A549 (cell line): ENCODE results near the gene B3GNT3. TPM values are rescaled to one million over a fixed set of nuclear protein-coding genes. Genes with fewer than 3 reads are reported as not detected.
A peak's percentile ranks its signal among the peaks of the same experiment; 100 is the strongest.

Experiments used
- ATAC-seq, 2 experiments: fragments of 200-7000 bp in 1 of 2; fragments of >200 bp in 1 of 2; cut with Nextera tagmentation in 1 of 2; cut with Tn5 transposase in 1 of 2; 3 replicates each; pipeline versions ENCODE4 v1.8.0 to v1.9.1; 2018 to 2020; ENCODE audit warnings: mild to moderate bottlenecking in 1 of 2, moderate library complexity in 1 of 2
- CTCF ChIA-PET: fragments of 300-600 bp; sonication (Branson Sonifier 250); formaldehyde crosslinking; extraction: SDS; loops from one replicate; lab custom pipeline; 2021; ENCODE audit warnings: antibody characterized with exemption, inconsistent platforms; lab: Yijun Ruan, JAX
- POLR2A ChIA-PET: fragments of 350-600 bp; formaldehyde crosslinking; extraction: SDS; loops from one replicate; lab custom pipeline; 2021; ENCODE audit warnings: antibody characterized with exemption, inconsistent platforms; lab: Yijun Ruan, JAX
- DNase-seq, 2 experiments: peaks; one replicate each; pipeline versions ENCODE4 v3.0.0 to v3.0.0-alpha.2; 2011 to 2016; ENCODE audit warnings: low read depth in 1 of 2, low spot score in 1 of 2
- FAIRE-seq: peaks from 2 replicates; lab custom pipeline; 2011; peaks lifted over from hg19 to GRCh38; lab: Jason Lieb, UNC
- H3K27ac ChIP-seq, 2 experiments: fragments of >200 bp; sonication (Bioruptor Twin); formaldehyde crosslinking; 3 replicates each; pipeline ENCODE4 v1.5.1; 2016 to 2017
- H3K4me1 ChIP-seq: fragments of >200 bp; sonication (Bioruptor Twin); formaldehyde crosslinking; 3 replicates; pipeline ENCODE4 v1.6.1; 2016
- H3K4me2 ChIP-seq: fragments of >200 bp; sonication (Bioruptor Twin); formaldehyde crosslinking; 3 replicates; pipeline ENCODE4 v1.6.1; 2016
- H3K4me3 ChIP-seq: fragments of >200 bp; sonication (Bioruptor Twin); formaldehyde crosslinking; 3 replicates; pipeline ENCODE4 v1.5.1; 2016
- H3K9me3 ChIP-seq: fragments of >200 bp; sonication (Bioruptor Twin); formaldehyde crosslinking; 3 replicates; pipeline ENCODE4 v1.6.1; 2016
- BCL3 ChIP-seq: fragments of >200 bp; sonication (Bioruptor Twin); formaldehyde crosslinking; IDR thresholded peaks from 3 replicates; pipeline ENCODE4 v1.6.1; 2016
- BHLHE40 ChIP-seq: IDR thresholded peaks from 2 replicates; pipeline ENCODE4 v1.6.1; 2012; ENCODE audit warnings: low read depth, low read length, inconsistent platforms
- CBX8 ChIP-seq: fragments of 200-600 bp; sonication (generic); IDR thresholded peaks from 2 replicates; pipeline ENCODE4 v1.6.1; 2016
- EP300 ChIP-seq, 2 experiments: fragments of >200 bp; sonication (Bioruptor Twin); formaldehyde crosslinking; IDR thresholded peaks; 2 replicates in 1 of 2; 3 replicates in 1 of 2; pipeline ENCODE4 v1.6.1; 2016 to 2017
- ESRRA ChIP-seq: fragments of 150-350 bp; IDR thresholded peaks from 2 replicates; pipeline ENCODE4 v1.6.1; 2014; ENCODE audit warnings: mild to moderate bottlenecking, low read length, borderline replicate concordance
- FOSB ChIP-seq: fragments of 250-450 bp; sonication (Bioruptor Pico); IDR thresholded peaks from 2 replicates; pipeline ENCODE4 v1.5.0; 2020; ENCODE audit warnings: mild to moderate bottlenecking, moderate library complexity
- HOXA7 ChIP-seq: fragments of 250-450 bp; sonication (Bioruptor Pico); IDR thresholded peaks from 2 replicates; pipeline ENCODE4 v1.5.0; 2020; ENCODE audit warnings: mild to moderate bottlenecking, moderate library complexity
- JUN ChIP-seq, 2 experiments: fragments of >200 bp; sonication (Bioruptor Twin); formaldehyde crosslinking; IDR thresholded peaks; 2 replicates in 1 of 2; 3 replicates in 1 of 2; pipeline ENCODE4 v1.6.1; 2016 to 2017
- KDM1A ChIP-seq: fragments of 200-600 bp; sonication (generic); IDR thresholded peaks from 2 replicates; pipeline ENCODE4 v1.6.1; 2016; ENCODE audit warnings: low read depth, mild to moderate bottlenecking
- MAFK ChIP-seq: fragments of 450-650 bp; IDR thresholded peaks from 2 replicates; pipeline ENCODE4 v1.6.1; 2014; ENCODE audit not compliant: partially characterized antibody
- MAX ChIP-seq: IDR thresholded peaks from 2 replicates; pipeline ENCODE4 v1.6.1; 2012
- MAZ ChIP-seq: fragments of 150-350 bp; IDR thresholded peaks from 2 replicates; pipeline ENCODE4 v1.6.1; 2014; ENCODE audit warnings: antibody characterized with exemption, low read depth, low read length, borderline replicate concordance
- MYC ChIP-seq: IDR thresholded peaks from 2 replicates; pipeline ENCODE4 v1.6.1; 2012; ENCODE audit warnings: mild to moderate bottlenecking, inconsistent platforms, low read length, improper control_type of control experiment, borderline replicate concordance
- PHF8 ChIP-seq: fragments of 200-600 bp; sonication (generic); IDR thresholded peaks from 2 replicates; pipeline ENCODE4 v1.6.1; 2016; ENCODE audit warnings: low read depth, mild to moderate bottlenecking, antibody characterized with exemption, moderate library complexity, borderline replicate concordance
- POLR2A ChIP-seq: IDR thresholded peaks from 2 replicates; pipeline ENCODE4 v1.6.1; 2012; ENCODE audit warnings: mild to moderate bottlenecking, low read length
- RAD21 ChIP-seq, 2 experiments: fragments of >200 bp in 1 of 2; sonication (Bioruptor Twin) in 1 of 2; formaldehyde crosslinking in 1 of 2; IDR thresholded peaks in 1 of 2; conservative IDR thresholded peaks in 1 of 2; 2 replicates in 1 of 2; 3 replicates in 1 of 2; pipeline ENCODE4 v1.6.1; 2012 to 2018; ENCODE audit warnings: inconsistent platforms in 1 of 2
- RARB ChIP-seq: fragments of 250-450 bp; sonication (Bioruptor Pico); IDR thresholded peaks from 2 replicates; pipeline ENCODE4 v1.8.0; 2021; ENCODE audit warnings: mild to moderate bottlenecking, moderate library complexity
- REST ChIP-seq: fragments of 200-600 bp; sonication (generic); IDR thresholded peaks from 2 replicates; pipeline ENCODE4 v1.6.1; 2016; ENCODE audit warnings: antibody characterized with exemption, mild to moderate bottlenecking, moderate library complexity
- RFX5 ChIP-seq: fragments of 450-650 bp; IDR thresholded peaks from 2 replicates; pipeline ENCODE4 v1.7.1; 2014; ENCODE audit warnings: antibody characterized with exemption, mild to moderate bottlenecking, moderate library complexity
- RNF2 ChIP-seq: fragments of 200-600 bp; sonication (generic); IDR thresholded peaks from 2 replicates; pipeline ENCODE4 v1.6.1; 2016; ENCODE audit warnings: low read depth, mild to moderate bottlenecking, antibody characterized with exemption, moderate library complexity, borderline replicate concordance
- SMC3 ChIP-seq: fragments of >200 bp; sonication (Bioruptor Twin); formaldehyde crosslinking; IDR thresholded peaks from 3 replicates; pipeline ENCODE4 v1.6.1; 2018; ENCODE audit warnings: inconsistent platforms
- ZC3H11A ChIP-seq: fragments of 450-650 bp; IDR thresholded peaks from 2 replicates; pipeline ENCODE4 v1.6.1; 2014; ENCODE audit warnings: antibody characterized with exemption, mild to moderate bottlenecking
- ZNF302 ChIP-seq: fragments of 250-450 bp; sonication (Bioruptor Pico); IDR thresholded peaks from 2 replicates; pipeline ENCODE4 v1.9.0; 2021; ENCODE audit warnings: inconsistent platforms, mild to moderate bottlenecking, moderate library complexity
- ZSCAN20 ChIP-seq: fragments of 250-450 bp; sonication (Bioruptor Pico); IDR thresholded peaks from 2 replicates; pipeline ENCODE4 v1.8.0; 2022; ENCODE audit warnings: mild to moderate bottlenecking, moderate library complexity
- WGBS: methylation state at CpG from one replicate; pipeline ENCODE4 v1.1.6; 2017; ENCODE audit errors: missing lambda C conversion rate; 5-methylcytosine and 5-hydroxymethylcytosine counted together
- polyA plus RNA-seq, 4 experiments: library from polyadenylated mRNA; depleted of rRNA in 3 of 4; stranded (reverse); fragments of >200 nt; fragmentation: RNase III in 1 of 4; extraction: RNeasy Plus Mini Kit Qiagen cat#74134 plus additional on column Dnase treatment in 1 of 4; gene quantifications; 2 replicates in 3 of 4; 3 replicates in 1 of 4; pipeline ENCODE4 v1.2.3, GENCODE V29; 2011 to 2017
- TF ChIP-seq, protein P1 (sequence below): fragments of >200 bp; sonication (Bioruptor Twin); formaldehyde crosslinking; IDR thresholded peaks from 3 replicates; pipeline ENCODE4 v1.5.1; 2016
- TF ChIP-seq, protein P2 (sequence below): fragments of 250-450 bp; sonication (Bioruptor Pico); IDR thresholded peaks from 2 replicates; pipeline ENCODE4 v1.5.0; 2020; ENCODE audit warnings: low read depth, mild to moderate bottlenecking, moderate library complexity
- TF ChIP-seq, protein P3 (sequence below): IDR thresholded peaks from 2 replicates; pipeline ENCODE4 v1.6.1; 2012

The B3GNT3 gene
- polyA plus RNA-seq, 2 of the 4 experiments (the other 2 are of a cell fraction), result 2.4 to 2.7 TPM

DNA sequence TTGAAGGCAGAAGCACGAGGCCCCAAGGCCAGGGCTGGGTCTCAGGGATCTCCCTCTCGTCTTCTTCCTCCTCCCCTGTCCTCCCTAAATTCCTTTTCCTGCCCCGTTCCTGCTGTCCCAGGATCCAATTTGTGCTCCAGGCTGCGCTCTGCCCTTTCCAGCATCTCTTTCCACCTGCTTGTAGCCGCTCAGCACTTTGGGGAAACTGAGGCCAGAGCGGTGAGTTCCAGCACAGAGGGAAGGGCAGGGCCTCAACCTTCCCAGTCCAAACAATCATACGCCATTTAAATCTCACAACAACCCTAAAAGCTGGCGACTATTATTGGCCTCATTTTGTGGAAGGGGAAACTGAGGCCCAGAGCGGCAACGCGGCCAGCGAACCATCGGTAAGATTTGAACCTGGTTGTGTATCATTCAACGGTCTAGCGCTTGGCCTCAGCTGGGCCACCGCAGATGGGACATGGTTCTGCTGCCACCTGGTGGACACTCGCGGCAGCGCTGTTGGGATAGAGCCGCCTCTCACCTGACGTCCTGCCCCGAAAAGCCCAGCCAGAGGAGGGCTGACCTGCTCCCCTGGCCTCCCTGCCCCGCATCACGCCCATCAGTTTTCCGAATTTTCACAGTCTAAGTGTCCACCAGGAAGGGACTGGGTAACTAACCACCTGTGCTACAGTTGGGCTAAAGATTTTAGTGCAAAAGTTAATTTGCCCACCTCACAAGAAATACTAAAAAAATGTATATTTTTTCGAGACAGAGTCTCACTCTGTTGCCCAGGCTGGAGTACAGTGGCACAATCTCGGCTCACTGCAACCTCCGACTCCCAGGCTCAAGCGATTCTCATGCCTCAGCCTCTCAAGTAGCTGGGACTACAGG, 60.6 kb downstream of the B3GNT3 start (continued):
- TF ChIP-seq MAFK, result no peak
- peak; percentile 89 to 95 for TF ChIP-seq RAD21 (conservative IDR thresholded peaks at IDR 0.05 in 1 of 2, IDR thresholded peaks at IDR 0.05 in 1 of 2)

DNA sequence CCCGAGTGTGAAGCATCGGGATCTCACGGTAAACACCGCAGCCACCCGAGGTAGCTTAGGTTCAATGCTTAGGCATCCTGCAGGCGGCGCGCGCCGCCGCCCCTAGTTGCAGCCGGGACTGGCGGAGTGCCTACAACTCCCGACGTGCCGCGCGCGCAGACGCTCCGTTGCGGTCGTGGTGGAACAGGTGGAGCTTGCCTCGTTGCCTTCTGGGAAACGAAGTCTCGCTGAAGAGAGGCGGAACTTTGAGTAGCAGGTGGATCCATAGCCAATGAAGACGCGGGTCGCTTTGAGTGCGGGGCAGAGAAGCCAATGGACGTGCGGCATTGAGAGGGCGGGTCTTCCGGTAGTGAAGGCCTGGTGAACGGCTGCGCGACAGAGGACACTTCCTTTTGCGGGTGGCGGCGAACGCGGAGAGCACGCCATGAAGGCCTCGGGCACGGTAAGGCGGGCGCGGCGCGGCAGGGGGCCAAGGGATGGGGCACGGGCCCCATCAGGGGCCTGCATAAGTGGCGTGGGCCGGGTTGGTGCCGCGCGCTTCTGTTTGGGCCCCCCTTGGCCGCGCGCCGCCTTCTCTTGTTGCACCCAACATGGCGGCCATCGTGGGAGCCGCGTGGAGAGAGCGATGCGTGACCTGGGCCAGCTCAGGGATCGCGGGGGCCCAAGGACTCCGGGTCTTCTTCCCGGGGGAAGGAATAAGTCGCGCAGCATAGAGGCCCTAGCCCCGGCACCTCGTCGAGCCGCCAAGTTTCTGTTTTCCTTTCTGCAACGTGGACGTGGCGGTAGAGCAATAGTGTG, 64.8 kb downstream of the B3GNT3 start, which contains the start of gene RPL18A:
RPL18A (plus strand) TSS at position 378 of the 798 bp plus-strand sequence; CDS start at position 425, 47 bp downstream.
- TF ChIP-seq ZSCAN20 (CRISPR knock-in tag) (no peak), RNF2 (no peak), RAD21 (conservative IDR thresholded peaks at IDR 0.05 in 1 of 2, IDR thresholded peaks at IDR 0.05 in 1 of 2) (peak; percentile 44 to 57), HOXA7 (CRISPR knock-in tag) (no peak), JUN (IDR thresholded peaks at IDR 0.05) (peak; percentile 82 to 98), MAZ (no peak), BHLHE40 (no peak), ZNF302 (CRISPR knock-in tag) (no peak), REST (no peak), CBX8 (no peak), BCL3 (peak; percentile 94), EP300 (IDR thresholded peaks at IDR 0.05) (no peak), SMC3 (peak; percentile 59), KDM1A (no peak), MYC (peak; percentile 37; the same call in 1 of the 2 replicates), PHF8 (peak; percentile 90), MAX (peak; percentile 92), FOSB (CRISPR knock-in tag) (no peak), ESRRA (no peak), RARB (no peak), ZC3H11A (no peak), RFX5 (no peak), POLR2A (peak; percentile 68)
- TF ChIP-seq, protein P1, sequence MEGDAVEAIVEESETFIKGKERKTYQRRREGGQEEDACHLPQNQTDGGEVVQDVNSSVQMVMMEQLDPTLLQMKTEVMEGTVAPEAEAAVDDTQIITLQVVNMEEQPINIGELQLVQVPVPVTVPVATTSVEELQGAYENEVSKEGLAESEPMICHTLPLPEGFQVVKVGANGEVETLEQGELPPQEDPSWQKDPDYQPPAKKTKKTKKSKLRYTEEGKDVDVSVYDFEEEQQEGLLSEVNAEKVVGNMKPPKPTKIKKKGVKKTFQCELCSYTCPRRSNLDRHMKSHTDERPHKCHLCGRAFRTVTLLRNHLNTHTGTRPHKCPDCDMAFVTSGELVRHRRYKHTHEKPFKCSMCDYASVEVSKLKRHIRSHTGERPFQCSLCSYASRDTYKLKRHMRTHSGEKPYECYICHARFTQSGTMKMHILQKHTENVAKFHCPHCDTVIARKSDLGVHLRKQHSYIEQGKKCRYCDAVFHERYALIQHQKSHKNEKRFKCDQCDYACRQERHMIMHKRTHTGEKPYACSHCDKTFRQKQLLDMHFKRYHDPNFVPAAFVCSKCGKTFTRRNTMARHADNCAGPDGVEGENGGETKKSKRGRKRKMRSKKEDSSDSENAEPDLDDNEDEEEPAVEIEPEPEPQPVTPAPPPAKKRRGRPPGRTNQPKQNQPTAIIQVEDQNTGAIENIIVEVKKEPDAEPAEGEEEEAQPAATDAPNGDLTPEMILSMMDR, result peak; percentile 71
- TF ChIP-seq, protein P2, sequence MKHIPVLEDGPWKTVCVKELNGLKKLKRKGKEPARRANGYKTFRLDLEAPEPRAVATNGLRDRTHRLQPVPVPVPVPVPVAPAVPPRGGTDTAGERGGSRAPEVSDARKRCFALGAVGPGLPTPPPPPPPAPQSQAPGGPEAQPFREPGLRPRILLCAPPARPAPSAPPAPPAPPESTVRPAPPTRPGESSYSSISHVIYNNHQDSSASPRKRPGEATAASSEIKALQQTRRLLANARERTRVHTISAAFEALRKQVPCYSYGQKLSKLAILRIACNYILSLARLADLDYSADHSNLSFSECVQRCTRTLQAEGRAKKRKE (CRISPR knock-in tag), result no peak
- TF ChIP-seq, protein P3, sequence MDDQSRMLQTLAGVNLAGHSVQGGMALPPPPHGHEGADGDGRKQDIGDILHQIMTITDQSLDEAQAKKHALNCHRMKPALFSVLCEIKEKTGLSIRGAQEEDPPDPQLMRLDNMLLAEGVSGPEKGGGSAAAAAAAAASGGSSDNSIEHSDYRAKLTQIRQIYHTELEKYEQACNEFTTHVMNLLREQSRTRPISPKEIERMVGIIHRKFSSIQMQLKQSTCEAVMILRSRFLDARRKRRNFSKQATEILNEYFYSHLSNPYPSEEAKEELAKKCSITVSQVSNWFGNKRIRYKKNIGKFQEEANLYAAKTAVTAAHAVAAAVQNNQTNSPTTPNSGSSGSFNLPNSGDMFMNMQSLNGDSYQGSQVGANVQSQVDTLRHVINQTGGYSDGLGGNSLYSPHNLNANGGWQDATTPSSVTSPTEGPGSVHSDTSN, result peak; percentile 95
- Histone ChIP-seq H3K4me3 (peak within 1 kb of the TSS; percentile 99), H3K9me3 (no peaks in the 10 kb centered on the region), H3K4me2 (peak within 1 kb of the TSS; percentile 91), H3K27ac (peak within 1 kb of the TSS; percentile 99 to 100), H3K4me1 (peaks cover 33% of the 10 kb centered on the region)
- ATAC-seq, result peak; percentile 89 to 93
- peak; percentile 91 to 99 for DNase-seq
- ChIA-PET CTCF (interaction anchor here (0.9 to 4.4 kb wide), 16 partner anchors 11 to 141 kb away, joined by 3 to 42 read pairs (median 4); partner anchors contain the start of genes CCDC124, MAP1S and SLC5A5), POLR2A (interaction anchor here (0.5 to 1.9 kb wide), 25 partner anchors 9 to 542 kb away, joined by 3 to 48 read pairs (median 5); partner anchors contain the start of genes CCDC124 and SLC5A5)
- WGBS, result under 1% methylated on average over 14 of the region's 80 CpGs
- no peak for FAIRE-seq
